ENCODE measurements around the gene MAN2B1.
"Not testable (repeated sequence)": the region's sequence is repeated elsewhere in the genome, so short reads cannot be mapped to it uniquely, and the experiment has no call there.

The MAN2B1 gene

DNA sequence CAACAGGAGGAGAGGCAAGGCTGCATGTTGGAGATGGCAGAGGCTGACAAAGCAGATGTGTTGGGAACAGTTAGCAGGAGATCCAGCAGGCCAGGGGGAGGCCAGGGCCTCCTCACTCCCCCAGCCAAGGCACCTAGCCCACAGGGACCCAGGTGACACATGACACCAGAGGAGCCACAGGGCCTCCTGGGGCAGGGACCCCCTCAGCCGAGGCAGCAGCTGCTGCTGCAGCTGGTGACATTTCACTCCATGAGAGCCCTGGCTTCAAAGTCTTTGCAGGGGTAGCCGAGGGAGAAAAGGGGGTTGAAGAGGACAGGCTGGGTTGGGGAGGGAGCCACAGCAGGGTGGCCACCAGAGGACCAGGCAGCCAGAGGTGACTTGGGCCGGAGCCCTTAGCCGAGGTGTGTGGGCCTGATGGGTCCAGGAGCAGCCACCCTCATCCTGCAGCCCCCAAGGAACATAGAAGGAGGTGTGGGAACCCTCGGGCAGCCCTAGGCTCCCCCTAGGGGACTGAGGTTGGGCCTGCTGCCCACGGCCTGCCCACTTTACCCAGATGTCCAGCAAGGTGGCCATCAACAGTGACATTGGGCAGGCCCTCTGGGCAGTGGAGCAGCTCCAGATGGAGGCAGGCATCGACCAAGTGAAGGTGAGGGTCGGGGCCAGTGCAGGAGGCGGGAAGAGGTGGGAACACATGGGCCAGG lies 21.1 kb upstream of the MAN2B1 start, which contains the start of gene GNG14:
Gene GNG14 (plus strand): TSS at position 503 of the 701 bp plus-strand sequence. CDS start 51 bp downstream, at position 554.
- no peak for DNase-seq

DNA sequence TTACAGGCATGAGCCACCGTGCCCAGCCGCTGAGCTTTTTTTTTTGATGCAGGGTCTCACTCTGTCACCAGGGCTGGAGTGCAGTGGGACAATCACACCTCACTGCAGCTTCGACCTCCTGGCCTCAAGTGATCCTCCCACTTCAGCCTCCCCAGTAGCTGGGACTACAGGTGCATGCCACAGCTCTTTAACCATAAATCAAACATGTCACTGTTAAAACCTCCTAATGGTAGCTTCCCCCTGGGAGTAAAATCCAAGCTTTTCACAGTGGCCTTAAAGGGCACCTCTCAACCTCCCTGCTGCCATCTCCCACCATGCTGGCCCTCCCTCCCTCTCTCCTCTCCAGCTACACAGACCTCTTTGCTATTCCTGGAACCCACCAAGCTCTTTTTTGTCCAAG lies 19.3 kb upstream of the MAN2B1 start:
- DNase-seq: no peak

DNA sequence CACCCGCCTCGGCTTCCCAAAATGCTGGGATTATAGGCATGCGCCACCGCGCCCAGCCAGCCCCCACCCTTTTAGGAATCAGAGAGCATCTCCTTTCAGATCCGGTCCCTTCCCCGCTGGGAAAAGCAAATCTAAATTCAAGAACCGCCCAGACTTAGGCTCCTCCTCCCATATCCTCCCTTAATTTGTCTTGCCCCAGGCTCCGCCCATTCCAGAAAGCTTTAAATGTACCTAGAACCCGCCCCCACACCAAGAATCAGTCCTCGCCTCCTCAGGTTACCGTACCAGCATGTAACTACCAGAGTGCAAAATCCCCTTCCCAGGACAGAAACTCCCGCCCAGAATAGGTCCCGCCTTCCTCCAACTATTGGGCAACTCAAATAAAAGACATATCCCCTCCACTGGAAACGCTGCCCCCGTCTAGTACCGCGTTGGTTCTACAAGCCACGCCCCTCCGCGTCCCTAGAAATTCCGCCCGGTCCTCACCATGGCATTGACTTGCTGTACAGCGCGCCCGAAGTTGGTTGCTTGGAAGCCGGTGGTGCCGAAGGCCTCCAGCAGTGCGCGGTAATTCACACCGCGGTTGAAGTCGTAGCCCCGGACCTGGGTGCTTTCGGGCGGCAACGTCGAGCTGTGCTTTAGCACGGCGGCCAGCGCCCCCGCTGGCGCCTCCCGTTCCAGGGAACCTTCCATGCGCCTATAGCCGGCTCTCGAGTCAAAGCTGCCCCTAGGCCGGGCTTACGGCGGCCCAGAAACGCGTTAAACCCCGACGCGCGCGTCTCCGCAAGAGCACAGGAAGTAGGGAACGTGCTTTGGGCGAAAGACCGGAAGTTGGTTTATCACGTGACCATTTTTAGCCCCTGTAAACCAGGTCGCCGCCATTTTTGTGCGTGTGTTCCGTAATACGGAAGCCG lies 14.8 kb upstream of the MAN2B1 start, which contains the start of gene DHPS:
Gene DHPS (minus strand): TSS at position 807 of the 914 bp plus-strand sequence. CDS start 114 bp downstream, at position 693.
- peak; percentile 98 for DNase-seq

DNA sequence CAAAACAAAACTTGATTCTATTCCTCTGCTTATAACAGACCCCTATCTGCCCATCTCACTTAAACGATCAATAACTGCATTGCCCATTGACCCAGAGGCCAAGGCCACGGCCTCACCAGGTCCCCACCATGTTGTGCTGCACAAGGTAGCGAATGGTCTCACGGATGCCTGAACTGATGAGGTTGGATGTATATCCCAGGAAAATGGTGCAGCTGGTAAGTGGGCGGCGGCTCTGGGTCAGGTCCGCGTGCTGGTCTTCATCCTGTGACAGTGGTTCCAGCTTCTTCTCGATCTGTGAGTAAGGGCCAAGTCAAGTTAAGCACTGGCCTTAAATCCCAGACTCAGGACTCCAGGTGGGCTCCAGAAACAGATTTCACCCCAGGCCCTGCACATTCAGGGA lies 13.5 kb upstream of the MAN2B1 start:
- DNase-seq: no peak

DNA sequence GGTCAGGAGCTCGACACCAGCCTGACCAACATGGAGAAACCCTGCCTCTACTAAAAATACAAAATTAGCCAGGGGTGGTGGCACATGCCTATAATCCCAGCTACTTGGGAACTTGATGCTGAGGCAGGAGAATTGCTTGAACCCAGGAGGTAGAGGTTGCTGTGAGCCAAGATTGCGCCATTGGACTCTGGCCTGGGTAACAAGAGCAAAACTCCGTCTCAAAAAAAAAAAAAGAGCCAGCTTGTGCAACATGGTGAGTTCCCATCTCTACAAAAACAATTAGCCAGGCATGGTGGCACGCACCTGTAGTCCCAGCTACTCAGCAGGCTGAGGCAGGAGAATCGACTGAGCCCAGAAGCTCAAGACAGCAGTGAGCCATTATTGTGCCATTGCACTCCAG lies 11.5 kb upstream of the MAN2B1 start:
- not testable (repeated sequence) for DNase-seq

DNA sequence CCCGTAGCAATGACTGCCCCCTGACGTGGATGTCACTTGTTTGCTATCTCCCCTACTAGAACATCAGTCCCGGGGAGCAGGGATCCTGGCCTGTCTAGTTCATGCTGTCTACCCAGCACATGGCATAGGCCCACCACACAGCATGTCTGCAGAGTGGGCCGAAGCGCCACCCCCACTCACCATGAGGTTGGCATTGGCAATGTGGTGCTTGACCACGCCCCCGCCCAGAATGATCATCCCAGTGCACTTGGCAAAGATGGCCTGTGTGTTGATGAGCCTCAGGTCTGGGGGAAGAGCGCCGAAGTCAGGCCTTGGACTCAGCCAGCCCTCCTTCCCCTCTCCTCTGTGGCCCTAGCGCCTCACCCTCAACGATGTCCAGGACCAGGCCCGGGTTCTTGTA lies 10.4 kb upstream of the MAN2B1 start:
- no peak for DNase-seq

DNA sequence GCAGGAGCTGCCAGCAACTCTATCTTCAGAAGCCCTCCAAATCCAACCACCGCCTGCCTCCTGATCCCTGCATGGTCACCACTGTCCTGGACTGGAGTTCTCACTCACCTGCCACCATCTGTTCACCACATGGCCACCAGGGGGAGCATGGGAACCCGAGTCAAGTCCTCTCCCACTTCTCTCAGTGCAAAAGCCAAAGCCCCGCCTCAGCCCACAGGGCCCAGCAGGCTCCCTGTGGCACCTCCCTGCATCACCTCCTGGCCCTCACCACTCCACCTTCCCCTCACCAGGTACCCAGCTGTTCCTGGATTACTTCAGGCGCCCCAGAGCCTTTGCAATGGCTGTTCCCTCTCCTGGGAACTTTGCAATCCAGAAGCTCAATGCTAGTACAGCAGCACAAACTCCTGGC lies 9.8 kb upstream of the MAN2B1 start:
- DNase-seq: peak; percentile 88

DNA sequence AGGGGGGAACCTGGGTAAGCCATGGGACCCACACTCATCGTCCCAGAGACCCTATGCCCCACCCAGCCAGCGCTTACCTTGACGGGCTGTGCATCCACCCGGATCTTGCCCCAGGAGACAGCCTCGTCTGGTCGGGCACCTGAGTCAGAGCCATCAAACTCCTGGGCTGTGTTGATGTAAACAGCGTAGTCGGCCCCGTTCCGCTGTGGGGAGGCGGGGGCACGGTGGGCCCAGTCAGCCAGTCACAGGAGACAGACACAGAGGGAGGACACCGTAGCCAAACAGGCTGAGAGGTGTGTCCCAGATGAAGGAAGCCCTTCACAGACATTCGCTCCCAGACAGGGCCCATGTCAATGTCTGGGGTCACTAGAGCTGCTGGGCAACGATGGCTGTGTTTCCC lies 9.4 kb upstream of the MAN2B1 start:
- DNase-seq: no peak

DNA sequence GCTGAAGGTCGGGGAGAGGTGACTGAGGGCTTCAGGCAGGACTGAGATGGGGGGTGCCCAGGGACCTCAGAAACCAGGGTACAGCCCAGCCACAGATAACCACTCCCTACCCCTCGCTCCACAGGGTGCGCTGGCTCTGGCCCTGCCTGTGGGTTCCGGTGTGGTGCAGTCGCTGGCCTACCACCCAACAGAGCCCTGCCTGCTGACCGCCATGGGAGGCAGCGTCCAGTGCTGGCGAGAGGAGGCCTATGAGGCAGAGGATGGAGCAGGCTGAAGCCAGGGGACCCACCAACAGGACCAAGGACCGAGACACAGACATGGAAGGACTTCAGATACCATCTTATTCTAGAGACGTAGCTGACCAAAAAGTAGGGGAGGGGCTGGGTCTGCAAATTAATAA lies 8.9 kb upstream of the MAN2B1 start:
- DNase-seq: no peak

DNA sequence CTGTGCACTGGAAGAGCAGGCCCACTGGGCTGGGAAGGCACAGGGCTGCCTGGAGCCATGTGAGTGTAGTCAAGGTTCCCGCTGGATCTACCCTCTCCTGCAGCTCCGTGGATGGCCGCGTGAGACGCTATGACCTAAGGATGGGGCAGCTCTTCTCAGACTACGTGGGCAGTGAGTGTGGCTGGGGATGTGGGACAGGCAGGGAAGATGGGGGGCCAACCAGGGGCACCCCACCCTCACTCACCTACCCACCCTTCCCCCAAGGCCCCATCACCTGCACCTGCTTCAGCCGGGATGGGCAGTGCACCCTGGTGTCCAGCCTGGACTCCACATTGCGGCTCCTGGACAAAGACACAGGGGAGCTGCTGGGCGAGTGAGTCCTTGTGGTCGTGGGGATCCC lies 6.2 kb upstream of the MAN2B1 start:
- peak; percentile 29 for DNase-seq

DNA sequence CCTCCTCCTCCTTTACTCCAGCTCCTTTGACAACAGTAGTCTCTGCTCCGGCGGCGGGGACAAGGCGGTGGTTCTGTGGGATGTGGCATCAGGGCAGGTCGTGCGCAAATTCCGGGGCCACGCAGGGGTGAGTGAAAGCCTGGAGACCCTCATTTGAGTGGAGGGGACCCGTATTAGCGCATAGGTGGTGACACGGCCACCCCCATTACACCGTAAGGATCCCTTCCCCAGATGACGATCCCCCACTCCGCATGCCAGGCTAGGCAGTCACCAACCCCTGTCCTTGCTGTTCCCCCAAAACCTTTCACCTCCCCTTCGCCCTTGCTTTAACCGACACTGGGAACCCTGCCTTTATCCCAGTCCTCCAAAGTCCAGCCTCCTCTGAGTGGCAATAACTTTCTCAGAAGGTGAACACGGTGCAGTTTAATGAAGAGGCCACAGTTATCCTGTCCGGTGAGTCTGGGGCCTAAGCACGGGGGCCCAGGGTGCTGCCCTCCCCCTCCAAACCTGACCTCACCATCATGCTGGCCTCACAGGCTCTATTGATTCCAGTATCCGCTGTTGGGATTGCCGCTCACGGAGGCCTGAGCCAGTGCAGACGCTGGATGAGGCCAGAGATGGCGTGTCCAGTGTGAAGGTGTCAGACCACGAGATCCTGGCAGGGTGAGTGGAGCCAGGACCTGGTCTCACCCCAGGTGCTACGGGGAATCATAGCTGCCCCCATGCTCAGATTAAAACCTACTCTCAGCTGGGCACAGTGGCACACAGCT lies 3.8 kb upstream of the MAN2B1 start:
- no peak for DNase-seq

DNA sequence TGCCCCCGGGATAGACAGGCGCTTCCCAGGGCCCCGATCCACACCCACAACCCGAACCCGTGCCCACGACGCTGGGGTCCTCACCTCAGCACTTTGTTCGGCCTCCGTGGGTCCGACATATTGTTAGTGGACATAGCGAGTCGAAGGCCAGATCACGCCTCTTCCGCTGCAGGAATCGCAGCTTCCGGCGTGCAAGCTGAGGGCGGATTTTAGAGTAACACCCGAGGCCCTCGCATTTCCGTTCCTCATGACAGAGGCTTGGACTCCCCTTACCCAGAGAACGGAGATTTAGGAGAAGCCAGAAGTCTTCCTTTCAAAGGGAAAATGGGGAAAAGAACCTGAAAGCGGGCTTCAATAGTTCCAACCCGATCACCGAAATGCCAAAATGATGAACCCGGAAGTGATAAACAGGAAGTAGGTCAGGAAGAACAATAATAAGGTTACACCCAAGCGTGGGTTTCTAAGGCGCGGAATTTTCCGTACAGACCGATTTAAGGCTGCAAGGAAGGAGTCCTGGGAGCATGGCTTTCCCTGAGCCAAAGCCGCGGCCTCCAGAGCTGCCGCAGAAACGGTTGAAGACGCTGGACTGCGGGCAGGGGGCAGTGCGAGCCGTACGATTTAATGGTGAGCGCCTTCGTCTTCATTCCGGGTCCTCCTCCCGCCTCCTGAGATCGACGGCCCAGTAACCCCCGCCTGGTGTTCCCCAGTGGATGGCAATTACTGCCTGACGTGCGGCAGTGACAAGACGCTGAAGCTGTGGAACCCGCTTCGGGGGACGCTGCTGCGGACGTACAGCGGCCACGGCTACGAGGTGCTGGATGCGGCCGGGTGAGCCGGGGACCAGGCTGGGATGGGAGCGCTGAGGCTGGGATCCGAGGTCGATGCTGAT lies 3.0 kb upstream of the MAN2B1 start:
- DNase-seq: peak; percentile 86

DNA sequence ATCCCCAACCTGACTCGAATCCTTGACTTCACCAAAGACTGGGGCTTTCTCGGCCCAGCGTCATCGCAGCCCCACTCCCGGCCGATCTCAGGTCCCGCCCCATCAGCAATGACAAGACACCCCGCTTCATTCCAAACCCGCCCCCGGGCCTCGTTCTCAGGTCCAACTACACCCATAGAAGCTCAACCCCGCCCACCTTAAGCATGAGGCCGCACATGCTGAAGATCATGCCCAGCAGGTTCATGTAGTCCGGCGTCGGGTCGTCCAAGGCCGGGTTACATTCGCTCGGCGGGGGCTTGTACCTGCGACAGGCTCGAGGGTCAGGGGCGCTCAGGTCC lies 2.4 kb upstream of the MAN2B1 start:
- peak; percentile 60 for DNase-seq

DNA sequence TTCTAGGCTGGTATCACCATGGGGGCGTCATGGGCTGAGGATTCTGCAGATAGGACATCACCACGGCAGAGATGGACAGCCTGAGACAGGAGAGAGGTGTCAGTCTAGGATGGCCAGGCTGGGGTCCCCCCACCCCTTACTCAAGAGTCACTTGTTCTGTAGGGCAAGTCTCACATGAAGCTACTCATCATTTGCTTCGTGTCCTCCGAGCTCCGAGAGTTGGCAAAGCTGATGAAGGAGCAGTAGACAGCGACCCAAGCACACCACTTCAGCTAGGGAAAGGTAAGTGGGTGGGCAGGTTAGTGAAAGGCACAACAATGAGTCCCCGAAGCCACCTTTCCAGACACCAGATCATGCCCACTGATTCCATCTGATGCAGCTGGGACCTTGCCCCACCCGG lies 1.8 kb upstream of the MAN2B1 start:
- no peak for DNase-seq

DNA sequence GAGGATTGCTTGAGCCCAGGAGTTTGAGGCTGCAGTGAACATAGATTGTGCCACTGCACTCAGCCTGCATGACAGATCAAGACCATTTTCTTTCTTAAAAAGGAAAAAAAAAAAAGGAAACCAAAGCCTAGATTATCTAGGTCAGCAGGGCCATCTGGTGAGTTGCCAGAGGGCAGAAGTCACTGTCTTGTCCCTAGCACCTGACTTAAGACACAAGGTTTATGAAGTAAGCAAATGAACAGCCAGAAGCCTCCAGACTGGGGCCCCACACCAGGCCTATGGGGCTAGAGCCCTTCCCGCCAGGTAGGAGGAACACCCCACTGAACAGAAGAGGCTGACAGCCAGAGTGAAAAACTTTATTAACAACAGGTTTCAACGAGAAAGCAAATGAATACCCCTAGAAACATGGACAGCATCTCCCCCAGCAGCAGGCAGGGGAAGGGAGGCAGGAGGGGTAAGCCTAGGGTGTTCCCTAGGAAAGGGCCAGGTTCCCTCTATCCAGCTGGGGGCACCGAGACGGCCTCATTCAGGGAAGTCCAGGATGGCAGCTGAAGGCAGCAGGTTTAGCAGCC lies 1.3 kb upstream of the MAN2B1 start:
- DNase-seq: no peak

DNA sequence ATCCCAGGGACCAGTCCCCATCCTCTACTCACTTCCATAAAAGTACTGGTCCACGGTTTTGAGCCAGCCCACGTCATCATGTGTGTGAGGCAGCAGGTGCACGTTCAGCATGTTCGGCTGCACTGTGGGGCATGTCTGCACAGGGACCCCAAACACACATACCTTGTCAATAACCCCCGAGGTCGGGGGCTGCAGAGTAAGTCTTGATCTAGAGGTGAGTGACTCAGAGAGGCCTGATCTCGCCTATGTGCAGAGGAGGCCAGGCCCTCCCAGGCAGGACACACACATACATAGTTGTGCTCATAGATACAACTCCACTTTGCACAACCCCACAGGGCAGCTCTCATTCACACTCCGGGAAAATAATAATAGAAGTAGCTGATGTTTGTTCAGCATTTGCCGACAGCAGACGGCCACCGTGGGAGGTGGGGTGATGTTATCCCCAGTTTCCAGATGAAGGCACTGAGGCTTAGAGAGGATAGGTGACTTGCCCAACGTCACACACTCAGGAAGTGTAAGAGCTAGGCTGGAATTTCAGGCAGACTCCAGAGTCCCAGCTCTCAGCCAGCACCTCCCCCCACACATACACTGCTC lies 774 bp downstream of the MAN2B1 start:
- DNase-seq: no peak

DNA sequence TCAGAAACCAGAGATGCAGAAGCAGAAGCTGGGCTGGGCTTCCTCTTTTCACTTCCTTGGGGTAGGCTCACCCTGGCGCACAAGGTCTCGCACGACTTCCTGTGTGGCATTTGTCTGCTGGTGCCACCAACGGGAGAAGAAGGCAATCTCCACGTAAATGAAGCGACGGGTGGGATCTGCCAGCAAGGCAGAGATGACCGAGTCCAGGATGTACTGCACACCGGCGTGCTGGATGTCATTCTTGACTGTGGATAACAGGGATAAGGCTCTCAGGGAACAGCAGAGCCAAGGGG lies 1.3 kb downstream of the MAN2B1 start:
- no peak for DNase-seq

DNA sequence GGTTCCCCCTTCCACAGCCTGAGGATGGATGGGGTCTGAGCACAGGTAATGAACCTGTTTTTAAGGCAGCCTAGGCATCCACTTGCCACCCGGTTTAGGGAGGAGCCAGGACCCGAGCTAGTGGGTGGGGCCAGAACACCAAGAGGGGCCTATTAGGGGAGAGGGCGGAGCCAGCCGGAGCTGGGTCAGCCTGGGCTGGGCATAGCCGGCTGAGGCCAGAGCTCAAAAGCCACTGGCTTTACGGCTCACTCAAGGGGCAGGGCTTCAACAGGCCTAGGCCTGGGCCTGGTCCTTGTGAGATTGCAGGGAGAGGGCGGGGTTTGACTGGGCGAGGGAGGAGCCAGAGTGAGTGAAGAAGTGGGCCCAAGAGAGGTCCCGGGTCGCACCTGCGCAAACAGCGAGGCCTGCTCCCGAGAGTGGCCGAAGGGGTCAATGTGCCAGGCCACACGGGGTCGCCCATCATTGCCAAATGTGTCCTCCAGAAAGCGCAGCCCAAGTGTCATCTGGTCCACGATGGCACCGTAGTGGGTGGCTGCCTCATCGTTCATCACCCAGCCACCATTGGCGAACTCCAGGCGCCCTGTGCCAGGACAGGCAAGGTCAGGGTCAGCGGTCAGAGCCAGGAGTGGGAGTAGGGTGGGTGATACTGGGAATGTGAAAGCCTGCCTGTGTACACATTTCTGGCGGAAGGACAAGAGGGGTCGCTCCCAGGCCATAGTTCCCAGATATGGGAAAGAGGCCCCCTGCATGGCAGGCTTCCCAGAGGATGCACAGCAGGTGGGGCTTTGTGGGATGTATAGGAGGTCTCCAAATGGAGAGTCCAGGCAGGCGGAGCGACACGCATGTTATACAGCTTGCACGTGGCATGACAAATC lies 1.9 kb downstream of the MAN2B1 start:
- peak; percentile 22 for DNase-seq

DNA sequence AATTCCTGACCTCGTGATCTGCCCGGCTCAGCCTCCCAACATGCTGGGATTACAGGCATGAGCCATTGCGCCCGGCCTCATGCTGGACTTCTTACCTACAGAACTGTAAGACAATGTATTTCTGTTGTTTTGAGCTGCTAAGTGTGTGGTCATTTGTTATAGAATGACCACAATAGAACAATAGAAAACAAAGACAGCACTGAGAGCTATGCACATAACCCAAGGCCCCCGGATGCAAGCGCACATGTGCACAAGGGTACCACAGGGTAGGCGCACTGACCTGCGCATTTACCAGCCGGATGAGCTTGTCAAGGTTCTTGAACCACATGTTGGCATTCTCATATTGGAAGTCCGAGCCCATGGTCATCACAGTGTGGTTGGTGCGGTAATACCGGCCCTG lies 5.6 kb downstream of the MAN2B1 start:
- DNase-seq: no peak

DNA sequence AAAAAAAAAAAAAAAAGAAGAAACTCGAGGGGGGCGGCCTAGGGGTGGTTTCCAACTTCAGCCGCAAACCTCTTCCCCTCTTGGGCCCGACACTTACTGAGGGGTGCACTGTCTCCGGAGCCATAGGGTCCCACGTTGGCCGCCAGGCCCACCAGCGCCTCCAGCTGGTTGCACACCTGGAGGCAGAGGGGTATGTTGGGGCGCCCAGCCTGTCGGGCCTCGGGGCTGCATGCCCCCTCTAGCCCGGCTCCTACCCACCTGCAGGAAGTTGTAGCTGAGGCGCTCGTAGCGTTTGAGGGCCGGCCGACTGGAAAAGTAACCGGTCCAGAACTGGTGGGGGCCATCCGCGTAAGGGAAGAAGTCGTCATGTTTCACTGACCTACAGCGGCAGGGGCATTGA lies 8.6 kb downstream of the MAN2B1 start:
- no peak for DNase-seq

Data from DMS53 (cell line).